Germinal center (tissue), 1 donor: ENCODE results near the gene EFCAB8.

ENCODE experiments used
- DNase-seq: peaks from one replicate; pipeline ENCODE4 v3.0.0; 2012; ENCODE audit warnings: mixed read lengths, low spot score

Gene EFCAB8

GRCh38 chr20:32858701-32859372 is at the start of gene EFCAB8:
EFCAB8 (plus strand) TSS chr20:32858923; CDS start chr20:32863793, 4,870 bp downstream.
- DNase-seq: no peak

- DNase-seq: no peak
Observed at GRCh38 chr20:32809907-32810306, 48.8 kb upstream of the EFCAB8 start.

- DNase-seq: no peak
Observed at GRCh38 chr20:32810941-32811340, 47.8 kb upstream of the EFCAB8 start.

- no peak for DNase-seq
Observed at GRCh38 chr20:32811886-32812285, 46.8 kb upstream of the EFCAB8 start.

GRCh38 chr20:32819992-32820697 is 38.6 kb upstream of the EFCAB8 start:
- DNase-seq: peak; percentile 80

- no peak for DNase-seq
Observed at GRCh38 chr20:32820698-32821377, 37.9 kb upstream of the EFCAB8 start.

- no peak for DNase-seq
Observed at GRCh38 chr20:32822225-32822624, 36.5 kb upstream of the EFCAB8 start.

- no peak for DNase-seq
Observed at GRCh38 chr20:32823078-32823477, 35.6 kb upstream of the EFCAB8 start.

- DNase-seq: no peak
Observed at GRCh38 chr20:32823737-32824588, 34.8 kb upstream of the EFCAB8 start.

- no peak for DNase-seq
Observed at GRCh38 chr20:32828029-32828680, 30.6 kb upstream of the EFCAB8 start.

GRCh38 chr20:32829311-32830005 is 29.3 kb upstream of the EFCAB8 start:
- DNase-seq: no peak

GRCh38 chr20:32830437-32830836 is 28.3 kb upstream of the EFCAB8 start:
- no peak for DNase-seq

GRCh38 chr20:32831982-32832381 is 26.7 kb upstream of the EFCAB8 start:
- no peak for DNase-seq

- no peak for DNase-seq
Observed at GRCh38 chr20:32832664-32833063, 26.1 kb upstream of the EFCAB8 start.

GRCh38 chr20:32834972-32835371 is 23.8 kb upstream of the EFCAB8 start:
- DNase-seq: no peak

- no peak for DNase-seq
Observed at GRCh38 chr20:32837157-32837556, 21.6 kb upstream of the EFCAB8 start.

GRCh38 chr20:32839227-32839981 is 19.3 kb upstream of the EFCAB8 start:
- no peak for DNase-seq

- DNase-seq: no peak
Observed at GRCh38 chr20:32839982-32840285, 18.8 kb upstream of the EFCAB8 start.

GRCh38 chr20:32841174-32841573 is 17.5 kb upstream of the EFCAB8 start:
- no peak for DNase-seq

GRCh38 chr20:32841632-32842031 is 17.1 kb upstream of the EFCAB8 start:
- no peak for DNase-seq
